K562 (cell line): ENCODE data around the gene AIDA. TPM values are rescaled to one million over a fixed set of nuclear protein-coding genes. Genes with fewer than 3 reads are reported as not detected.

ENCODE experiments used
- ATF1 ChIP-seq, 2 experiments: fragments of 450-650 bp in 1 of 2; IDR thresholded peaks; 2 replicates each; pipeline ENCODE4 v1.6.1; 2016; ENCODE audit warnings: missing compliant biosample characterization in 1 of 2, missing genetic modification characterization in 1 of 2
- ATF6 ChIP-seq: sonication (generic); formaldehyde crosslinking; IDR thresholded peaks from 2 replicates; pipeline ENCODE4 v1.4.0; 2020; ENCODE audit warnings: mild to moderate bottlenecking, missing genetic modification reagents
- BCOR ChIP-seq: fragments of 450-650 bp; IDR thresholded peaks from 2 replicates; pipeline ENCODE4 v1.6.1; 2016
- BRD9 ChIP-seq: fragments of 450-650 bp; IDR thresholded peaks from 2 replicates; pipeline ENCODE4 v1.6.1; 2018; ENCODE audit warnings: low read depth; ENCODE audit not compliant: partially characterized antibody
- CREB3 ChIP-seq: fragments of 450-650 bp; conservative IDR thresholded peaks from 2 replicates; pipeline ENCODE4 v1.6.1; 2016; ENCODE audit warnings: missing genetic modification characterization, low read depth, mild to moderate bottlenecking, missing compliant biosample characterization, moderate library complexity
- DACH1 ChIP-seq: fragments of 450-650 bp; IDR thresholded peaks from 2 replicates; pipeline ENCODE4 v1.6.1; 2018; ENCODE audit not compliant: partially characterized antibody
- DPF2 ChIP-seq: fragments of 450-650 bp; IDR thresholded peaks from 2 replicates; pipeline ENCODE4 v1.6.1; 2016
- FOSL1 ChIP-seq: fragments of 200-800 bp; sonication (Bioruptor generic); conservative IDR thresholded peaks from 2 replicates; pipeline ENCODE4 v1.6.1; 2016; ENCODE audit warnings: missing genetic modification characterization, missing compliant biosample characterization
- GTF2B ChIP-seq: IDR thresholded peaks from 2 replicates; pipeline ENCODE4 v1.6.1; 2011; ENCODE audit not compliant: insufficient read length; ENCODE audit errors: extremely low read depth
- HSF4 ChIP-seq: fragments of 250-450 bp; sonication (Bioruptor Pico); IDR thresholded peaks from 2 replicates; pipeline ENCODE4 v2.1.2; 2022; ENCODE audit warnings: mild to moderate bottlenecking, moderate library complexity, borderline replicate concordance
- IRF2 ChIP-seq: sonication (generic); formaldehyde crosslinking; IDR thresholded peaks from 2 replicates; pipeline ENCODE4 v1.8.1; 2022; ENCODE audit warnings: mild to moderate bottlenecking, missing genetic modification reagents
- MAFG ChIP-seq: fragments of 450-650 bp; conservative IDR thresholded peaks from 2 replicates; pipeline ENCODE4 v1.6.1; 2016; ENCODE audit warnings: missing genetic modification characterization, missing compliant biosample characterization
- MTA1 ChIP-seq: fragments of 450-650 bp; IDR thresholded peaks from 2 replicates; pipeline ENCODE4 v1.6.1; 2017; ENCODE audit warnings: borderline replicate concordance
- MTF1 ChIP-seq: fragments of 250-450 bp; sonication (Bioruptor Pico); IDR thresholded peaks from 2 replicates; pipeline ENCODE4 v1.9.0; 2021; ENCODE audit warnings: moderate library complexity, mild to moderate bottlenecking, inconsistent platforms, borderline replicate concordance
- NFE2 ChIP-seq: IDR thresholded peaks from 2 replicates; pipeline ENCODE4 v1.6.1; 2014; ENCODE audit warnings: antibody characterized with exemption, low read depth
- POLR3A ChIP-seq: IDR thresholded peaks from 2 replicates; pipeline ENCODE4 v1.6.1; 2011; ENCODE audit warnings: borderline replicate concordance, mild to moderate bottlenecking, moderate library complexity; ENCODE audit not compliant: insufficient read length, insufficient read depth; ENCODE audit errors: extremely low read depth
- PTBP1 ChIP-seq: fragments of 200-400 bp; formaldehyde crosslinking; IDR thresholded peaks from 2 replicates; pipeline ENCODE4 v1.6.1; 2017; ENCODE audit warnings: low read depth, low read length
- SMARCE1 ChIP-seq: fragments of 450-650 bp; IDR thresholded peaks from 2 replicates; pipeline ENCODE4 v1.7.1; 2016; ENCODE audit warnings: mild to moderate bottlenecking
- TAF7 ChIP-seq: fragments of 450-650 bp; IDR thresholded peaks from 2 replicates; pipeline ENCODE4 v1.6.1; 2016; ENCODE audit warnings: missing genetic modification characterization, missing compliant biosample characterization
- ZFP36 ChIP-seq: fragments of 150-350 bp; IDR thresholded peaks from 2 replicates; pipeline ENCODE4 v1.6.1; 2018; ENCODE audit warnings: low read length, low read depth; ENCODE audit not compliant: partially characterized antibody
- ZHX1 ChIP-seq: fragments of 150-350 bp; conservative IDR thresholded peaks from 2 replicates; pipeline ENCODE4 v1.6.1; 2014; ENCODE audit warnings: low read length
- ZNF121 ChIP-seq: sonication (generic); formaldehyde crosslinking; conservative IDR thresholded peaks from 2 replicates; pipeline ENCODE4 v1.8.0; 2022; ENCODE audit warnings: missing genetic modification reagents
- ZNF133 ChIP-seq: fragments of 250-450 bp; sonication (Bioruptor Pico); IDR thresholded peaks from 2 replicates; pipeline ENCODE4 v1.4.0; 2020; ENCODE audit warnings: mild to moderate bottlenecking
- polyA plus RNA-seq, 8 experiments: library from polyadenylated mRNA; depleted of rRNA in 4 of 8; stranded (reverse) in 5 of 8; unstranded in 3 of 8; fragments of >200 nt; fragmentation: Nextera tagmentation in 2 of 8; fragmentation: Illumina TruSeq in 1 of 8; extraction: Ambion mirVana in 2 of 8; extraction: Trizol in 1 of 8; gene quantifications; 2 replicates each; pipeline versions ENCODE4 v1.2.1 to v1.2.3, GENCODE V29; 2011 to 2014; ENCODE audit warnings: inconsistent platforms in 1 of 8, missing spikeins in 1 of 8
- total RNA-seq, 7 experiments: library from RNA; depleted of rRNA in 6 of 7; stranded (reverse); fragments of >200 nt in 6 of 7; fragmentation: Illumina TruSeq in 2 of 7; extraction: Trizol in 2 of 7; gene quantifications; 2 replicates each; pipeline versions ENCODE4 v1.2.1 to v1.2.3, GENCODE V29; 2011 to 2021; ENCODE audit warnings: low replicate concordance in 1 of 7

Gene AIDA
- total and polyA plus RNA-seq, 9 of the 15 experiments (the other 6 are each of a cell fraction or from before 2014, with no cell fraction given) = 18.2 to 77.9 (median 24.9) TPM

GRCh38 chr1:222712253-222713090, at the start of gene AIDA, which contains the start of gene BROX (continued):
- TF ChIP-seq CREB3 (peak; percentile 91), MTF1 (CRISPR knock-in tag) (peak; percentile 73; the same call in 1 of the 2 replicates), MAFG (tag) (no peak), HSF4 (CRISPR knock-in tag) (peak; percentile 45; the same call in 1 of the 2 replicates), SMARCE1 (no peak), ATF1 (CRISPR knock-in tag; IDR thresholded peaks at IDR 0.05) (no peak), ATF1 (tag; IDR thresholded peaks at IDR 0.05) (peak; percentile 89), PTBP1 (no peak), TAF7 (tag) (peak; percentile 78), IRF2 (CRISPR knock-in tag) (no peak), DPF2 (0 out of 2 replicates have a peak, but pooled peaks have one; percentile 48), ZFP36 (peak; percentile 25), FOSL1 (tag) (peak; percentile 67), MTA1 (no peak; the same call in 1 of the 2 replicates), BCOR (no peak), BRD9 (peak; percentile 77), GTF2B (no peak), NFE2 (0 out of 2 replicates have a peak, but pooled peaks have one; percentile 5), ZHX1 (peak; percentile 98), ZNF133 (CRISPR knock-in tag) (no peak), ZNF121 (CRISPR knock-in tag) (no peak), POLR3A (no peak), ATF6 (CRISPR knock-in tag) (no peak; the same call in 1 of the 2 replicates), DACH1 (no peak)
